A172 (cell line): ENCODE data around the gene GRAMD2A. TPM values are rescaled to one million over a fixed set of nuclear protein-coding genes. Genes with fewer than 3 reads are reported as not detected.
A peak's percentile ranks its signal among the peaks of the same experiment; 100 is the strongest.

Experiments used
- DNase-seq: peaks from one replicate; pipeline ENCODE4 v3.0.0-alpha.2; 2015; ENCODE audit warnings: low spot score
- total RNA-seq: library from RNA; depleted of rRNA; stranded (reverse); fragments of >200 nt; shearing (Covaris generic); gene quantifications from 2 replicates; pipeline ENCODE4 v1.2.3, GENCODE V29; 2014

Gene GRAMD2A
- total RNA-seq, 1 experiment from 2014 or later, result not detected

- DNase-seq, result no peak
Measured at GRCh38 chr15:72168131-72168807, 29.3 kb downstream of the GRAMD2A start.

GRCh38 chr15:72167445-72167844 lies 30.1 kb downstream of the GRAMD2A start:
- no peak for DNase-seq

GRCh38 chr15:72166716-72167417 lies 30.7 kb downstream of the GRAMD2A start:
- no peak for DNase-seq

- DNase-seq, result no peak
Measured at GRCh38 chr15:72163719-72164118, 33.9 kb downstream of the GRAMD2A start.

GRCh38 chr15:72162569-72162968 lies 35.0 kb downstream of the GRAMD2A start:
- no peak for DNase-seq

- DNase-seq, result no peak
Measured at GRCh38 chr15:72161361-72162132, 36.0 kb downstream of the GRAMD2A start.

- no peak for DNase-seq
Measured at GRCh38 chr15:72160696-72161245, 36.8 kb downstream of the GRAMD2A start.

- no peak for DNase-seq
Measured at GRCh38 chr15:72156928-72157327, 40.7 kb downstream of the GRAMD2A start.

- DNase-seq, result peak; percentile 69
Measured at GRCh38 chr15:72155635-72156616, 41.7 kb downstream of the GRAMD2A start.

GRCh38 chr15:72155003-72155621 lies 42.5 kb downstream of the GRAMD2A start:
- peak; percentile 18 for DNase-seq

GRCh38 chr15:72154316-72154715 lies 43.3 kb downstream of the GRAMD2A start:
- no peak for DNase-seq

GRCh38 chr15:72153269-72154000 lies 44.2 kb downstream of the GRAMD2A start:
- no peak for DNase-seq

- DNase-seq, result no peak
Measured at GRCh38 chr15:72147418-72147817, 50.2 kb downstream of the GRAMD2A start.

GRCh38 chr15:72146934-72147333 lies 50.7 kb downstream of the GRAMD2A start:
- DNase-seq, result no peak

- no peak for DNase-seq
Measured at GRCh38 chr15:72146221-72146620, 51.4 kb downstream of the GRAMD2A start.

GRCh38 chr15:72141171-72142084 lies 56.2 kb downstream of the GRAMD2A start:
- peak; percentile 50 for DNase-seq

- no peak for DNase-seq
Measured at GRCh38 chr15:72140088-72140487, 57.5 kb downstream of the GRAMD2A start.

- DNase-seq, result no peak
Measured at GRCh38 chr15:72139667-72140066, 57.9 kb downstream of the GRAMD2A start.
